WTC11 (cell line): Measurements from ENCODE around the gene KLK6.

Source experiments
- ATF2 ChIP-seq: sonication (generic); formaldehyde crosslinking; IDR thresholded peaks from 2 replicates; pipeline ENCODE4 v1.8.1; 2022; ENCODE audit warnings: low read depth, missing genetic modification reagents, borderline replicate concordance
- CTCF ChIP-seq: fragments of 200-600 bp; IDR thresholded peaks from 2 replicates; pipeline ENCODE4 v1.8.0; 2022; ENCODE audit warnings: antibody characterized with exemption
- E2F1 ChIP-seq: sonication (generic); formaldehyde crosslinking; IDR thresholded peaks from 2 replicates; pipeline ENCODE4 v1.8.0; 2022; ENCODE audit warnings: mild to moderate bottlenecking, missing genetic modification reagents
- NFYB ChIP-seq: sonication (generic); formaldehyde crosslinking; conservative IDR thresholded peaks from 2 replicates; pipeline ENCODE4 v1.8.0; 2022; ENCODE audit warnings: low read depth, missing genetic modification reagents
- SP1 ChIP-seq: sonication (generic); formaldehyde crosslinking; conservative IDR thresholded peaks from 2 replicates; pipeline ENCODE4 v1.8.1; 2022; ENCODE audit warnings: missing genetic modification reagents

DNA sequence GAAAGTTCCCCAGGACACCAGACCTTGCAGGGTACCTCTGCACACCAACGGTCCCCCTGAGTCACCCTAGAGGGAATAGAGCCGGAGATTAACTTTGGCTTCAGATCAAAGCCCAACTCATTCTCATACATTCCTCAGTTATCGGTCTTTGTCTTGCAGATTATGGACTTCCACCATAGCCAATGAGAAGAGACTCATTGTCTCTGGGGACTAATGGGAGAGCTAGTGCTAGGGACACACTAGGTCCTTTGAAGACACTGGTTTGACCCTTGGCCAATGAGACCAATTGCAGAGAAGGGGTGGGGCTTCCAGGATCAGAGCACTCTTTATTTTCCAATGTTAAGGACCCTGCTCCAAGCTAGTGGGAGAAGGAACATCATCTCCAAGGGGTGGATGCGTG, 8.2 kb upstream of the KLK6 start:
- TF ChIP-seq SP1 (CRISPR knock-in tag) (no peak), ATF2 (CRISPR knock-in tag) (no peak), NFYB (CRISPR knock-in tag) (no peak), E2F1 (no peak), CTCF (no peak)
